HepG2 (cell line): ENCODE results near the gene ASIC3. TPM values are rescaled to one million over a fixed set of nuclear protein-coding genes. Genes with fewer than 3 reads are reported as not detected.

ENCODE experiments used
- ATAD3A ChIP-seq: sonication (generic); formaldehyde crosslinking; IDR thresholded peaks from 2 replicates; pipeline ENCODE4 v1.4.0; 2020; ENCODE audit warnings: missing genetic modification reagents
- DNMT1 ChIP-seq: sonication (generic); formaldehyde crosslinking; IDR thresholded peaks from 2 replicates; pipeline ENCODE4 v1.5.1; 2020; ENCODE audit warnings: mild to moderate bottlenecking, missing genetic modification reagents
- HNRNPLL ChIP-seq: fragments of 200-400 bp; formaldehyde crosslinking; IDR thresholded peaks from 2 replicates; pipeline ENCODE4 v1.6.1; 2017; ENCODE audit warnings: mild to moderate bottlenecking, low read depth, low read length; ENCODE audit not compliant: poor library complexity, severe bottlenecking
- KLF12 ChIP-seq: sonication (generic); formaldehyde crosslinking; IDR thresholded peaks from 2 replicates; pipeline ENCODE4 v1.4.0; 2020; ENCODE audit warnings: missing genetic modification reagents, borderline replicate concordance
- KLF6 ChIP-seq: IDR thresholded peaks from 2 replicates; pipeline ENCODE4 v1.8.0; 2016; ENCODE audit warnings: missing biosample characterization, missing genetic modification reagents
- MATR3 ChIP-seq: sonication (generic); formaldehyde crosslinking; IDR thresholded peaks from 2 replicates; pipeline ENCODE4 v1.4.0; 2020; ENCODE audit warnings: missing genetic modification reagents
- MLLT10 ChIP-seq: sonication (generic); formaldehyde crosslinking; IDR thresholded peaks from 2 replicates; pipeline ENCODE4 v1.4.0; 2020; ENCODE audit warnings: missing genetic modification reagents
- MTA1 ChIP-seq: sonication (generic); formaldehyde crosslinking; IDR thresholded peaks from 2 replicates; pipeline ENCODE4 v1.4.0; 2020; ENCODE audit warnings: missing genetic modification reagents, mild to moderate bottlenecking, borderline replicate concordance
- MTF2 ChIP-seq: sonication (generic); formaldehyde crosslinking; IDR thresholded peaks from 2 replicates; pipeline ENCODE4 v1.5.0; 2020; ENCODE audit warnings: missing genetic modification reagents, borderline replicate concordance
- NONO ChIP-seq, 2 experiments: fragments of 450-650 bp in 1 of 2; sonication (generic) in 1 of 2; formaldehyde crosslinking in 1 of 2; IDR thresholded peaks in 1 of 2; conservative IDR thresholded peaks in 1 of 2; 2 replicates each; pipeline versions ENCODE4 v1.6.1 to v1.8.0; 2017 to 2022; ENCODE audit warnings: mild to moderate bottlenecking in 1 of 2, missing genetic modification reagents in 1 of 2, moderate library complexity in 1 of 2
- PHF5A ChIP-seq: IDR thresholded peaks from one replicate; pipeline ENCODE4 v1.6.1; 2018; ENCODE audit warnings: low read depth, missing genetic modification reagents; ENCODE audit not compliant: unreplicated experiment
- SIN3B ChIP-seq: fragments of 150-350 bp; IDR thresholded peaks from 2 replicates; pipeline ENCODE4 v1.6.1; 2014; ENCODE audit warnings: low read length
- SOX13 ChIP-seq, 3 experiments: fragments of 450-650 bp in 1 of 3; sonication (generic) in 1 of 3; formaldehyde crosslinking in 1 of 3; IDR thresholded peaks in 2 of 3; conservative IDR thresholded peaks in 1 of 3; 2 replicates each; pipeline versions ENCODE4 v1.5.0 to v1.6.1; 2016 to 2020; ENCODE audit warnings: antibody characterized with exemption in 1 of 3, mild to moderate bottlenecking in 1 of 3, missing compliant biosample characterization in 1 of 3, missing genetic modification reagents in 1 of 3, moderate library complexity in 1 of 3
- SP1 ChIP-seq, 2 experiments: fragments of 450-650 bp in 1 of 2; sonication (generic) in 1 of 2; formaldehyde crosslinking in 1 of 2; IDR thresholded peaks; 2 replicates each; pipeline versions ENCODE4 v1.4.0 to v1.6.1; 2016 to 2020; ENCODE audit warnings: missing genetic modification reagents in 1 of 2
- STAT5B ChIP-seq: sonication (generic); formaldehyde crosslinking; IDR thresholded peaks from 2 replicates; pipeline ENCODE4 v1.4.0; 2020; ENCODE audit warnings: missing genetic modification reagents
- ZC3H4 ChIP-seq: sonication (generic); formaldehyde crosslinking; IDR thresholded peaks from 2 replicates; pipeline ENCODE4 v1.4.0; 2020; ENCODE audit warnings: missing genetic modification reagents, borderline replicate concordance
- ZFY ChIP-seq: sonication (generic); formaldehyde crosslinking; IDR thresholded peaks from 2 replicates; pipeline ENCODE4 v1.4.0; 2020; ENCODE audit warnings: missing genetic modification reagents
- ZNF430 ChIP-seq: sonication (generic); formaldehyde crosslinking; IDR thresholded peaks from 2 replicates; pipeline ENCODE4 v1.9.0; 2021; ENCODE audit warnings: mild to moderate bottlenecking, missing genetic modification reagents
- ZNF777 ChIP-seq: sonication (generic); formaldehyde crosslinking; IDR thresholded peaks from 2 replicates; pipeline ENCODE4 v1.4.0; 2020; ENCODE audit warnings: missing genetic modification reagents
- ZNF780A ChIP-seq: sonication (generic); formaldehyde crosslinking; IDR thresholded peaks from 2 replicates; pipeline ENCODE4 v1.8.0; 2022; ENCODE audit warnings: mild to moderate bottlenecking, missing genetic modification reagents, moderate library complexity
- ZSCAN30 ChIP-seq: sonication (generic); formaldehyde crosslinking; IDR thresholded peaks from 2 replicates; pipeline ENCODE4 v1.5.0; 2020; ENCODE audit warnings: mild to moderate bottlenecking, missing genetic modification reagents
- polyA plus RNA-seq, 8 experiments: library from polyadenylated mRNA; depleted of rRNA in 3 of 8; stranded (reverse) in 7 of 8; unstranded in 1 of 8; fragments of >200 nt; fragmentation: Illumina TruSeq in 4 of 8; extraction: Trizol in 4 of 8; gene quantifications; 2 replicates each; pipeline versions ENCODE4 v1.2.1 to v1.2.3, GENCODE V29; 2011 to 2016; ENCODE audit warnings: low read depth in 4 of 8, missing spikeins in 1 of 8, mixed read lengths in 1 of 8; ENCODE audit not compliant: insufficient read depth in 1 of 8
- total RNA-seq, 5 experiments: library from RNA; depleted of rRNA; stranded (reverse); fragments of >200 nt; fragmentation: Illumina TruSeq; extraction: Trizol; gene quantifications; 2 replicates each; pipeline ENCODE4 v1.2.3, GENCODE V29; 2016; ENCODE audit warnings: low read depth in 1 of 5
- TF ChIP-seq, protein P1 (sequence below): sonication (generic); formaldehyde crosslinking; IDR thresholded peaks from 2 replicates; pipeline ENCODE4 v1.4.0; 2020; ENCODE audit warnings: missing genetic modification reagents
- TF ChIP-seq, protein P2 (sequence below): sonication (generic); formaldehyde crosslinking; IDR thresholded peaks from 2 replicates; pipeline ENCODE4 v1.5.0; 2020; ENCODE audit warnings: missing genetic modification reagents
- TF ChIP-seq, protein P3 (sequence below): sonication (generic); formaldehyde crosslinking; conservative IDR thresholded peaks from 2 replicates; pipeline ENCODE4 v1.8.1; 2023; ENCODE audit warnings: missing genetic modification reagents

The ASIC3 gene
- total and polyA plus RNA-seq, 2 of the 13 experiments (the other 11 are each of a cell fraction or from before 2014, with no cell fraction given) = 0.51 TPM; not detected in 1

DNA sequence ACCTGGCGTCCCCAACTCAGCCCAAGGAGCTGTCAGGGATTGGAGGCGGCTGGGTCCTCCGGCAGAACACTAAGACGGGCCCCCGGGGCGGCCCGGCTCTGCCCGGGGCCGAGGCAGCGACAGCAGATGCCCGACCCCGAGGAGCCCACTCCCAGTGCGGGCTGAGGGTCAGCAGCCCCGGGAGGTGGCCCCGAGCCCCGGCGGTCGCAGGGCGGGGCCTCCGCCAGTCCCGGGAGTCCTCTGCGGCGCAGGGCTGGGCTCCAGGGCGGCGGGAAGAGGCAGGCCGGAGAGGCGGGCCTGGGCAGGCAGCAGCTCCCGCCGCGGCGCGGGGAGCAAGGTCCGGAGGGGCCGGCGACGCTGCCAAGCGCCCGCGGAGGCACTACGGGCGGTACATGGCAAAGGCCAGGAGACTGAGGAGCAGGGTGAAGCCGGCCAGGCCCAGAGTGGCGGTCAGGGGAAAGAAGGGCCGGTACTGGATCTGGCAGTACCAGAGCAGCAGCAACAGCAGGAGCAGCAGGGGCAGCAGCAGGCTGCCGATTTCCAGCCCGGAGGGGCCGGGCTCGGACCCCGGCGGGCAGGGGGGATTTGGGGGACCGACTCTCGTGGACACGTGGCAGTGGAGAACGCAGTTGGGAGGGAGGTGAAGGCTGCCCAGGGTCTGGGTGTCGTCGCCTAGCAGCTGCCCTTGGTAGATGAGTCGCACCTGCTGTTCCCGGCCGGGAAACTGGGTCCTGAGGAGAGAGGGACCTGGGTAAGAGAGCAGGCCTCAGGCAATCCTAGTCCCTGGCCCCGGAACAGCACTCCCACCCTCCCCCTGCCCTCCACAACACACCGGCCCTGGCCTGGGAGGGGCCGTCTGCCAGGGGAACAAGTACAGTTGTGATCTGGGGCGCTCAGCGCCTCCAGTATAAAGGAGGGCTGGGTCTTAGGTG lies 33.1 kb downstream of the ASIC3 start (continued):
- TF ChIP-seq MTA1 (CRISPR knock-in tag) (no peak; the same call in 1 of the 2 replicates), HNRNPLL (no peak), SP1 (IDR thresholded peaks at IDR 0.05) (no peak), SP1 (CRISPR knock-in tag; IDR thresholded peaks at IDR 0.05) (no peak), STAT5B (CRISPR knock-in tag) (no peak), DNMT1 (no peak), MATR3 (CRISPR knock-in tag) (no peak), ZSCAN30 (CRISPR knock-in tag) (no peak), KLF12 (CRISPR knock-in tag) (0 out of 2 replicates have a peak, but pooled peaks have one; percentile 5), ZNF430 (CRISPR knock-in tag) (0 out of 2 replicates have a peak, but pooled peaks have one; percentile 5), KLF6 (CRISPR knock-in tag) (0 out of 2 replicates have a peak, but pooled peaks have one; percentile 1), SOX13 (IDR thresholded peaks at IDR 0.05) (no peak), SOX13 (CRISPR knock-in tag; conservative IDR thresholded peaks at IDR 0.05 in 1 of 2, IDR thresholded peaks at IDR 0.05 in 1 of 2) (no peak), MLLT10 (CRISPR knock-in tag) (no peak), NONO (IDR thresholded peaks at IDR 0.05) (no peak), NONO (CRISPR knock-in tag; conservative IDR thresholded peaks at IDR 0.05) (no peak), MTF2 (CRISPR knock-in tag) (0 out of 2 replicates have a peak, but pooled peaks have one; percentile 62), ZNF777 (no peak; the same call in 1 of the 2 replicates), ZFY (CRISPR knock-in tag) (no peak; the same call in 1 of the 2 replicates), SIN3B (no peak), ZNF780A (CRISPR knock-in tag) (no peak), PHF5A (CRISPR knock-in tag) (no peak), ATAD3A (no peak), ZC3H4 (CRISPR knock-in tag) (no peak)
- TF ChIP-seq, protein P1, sequence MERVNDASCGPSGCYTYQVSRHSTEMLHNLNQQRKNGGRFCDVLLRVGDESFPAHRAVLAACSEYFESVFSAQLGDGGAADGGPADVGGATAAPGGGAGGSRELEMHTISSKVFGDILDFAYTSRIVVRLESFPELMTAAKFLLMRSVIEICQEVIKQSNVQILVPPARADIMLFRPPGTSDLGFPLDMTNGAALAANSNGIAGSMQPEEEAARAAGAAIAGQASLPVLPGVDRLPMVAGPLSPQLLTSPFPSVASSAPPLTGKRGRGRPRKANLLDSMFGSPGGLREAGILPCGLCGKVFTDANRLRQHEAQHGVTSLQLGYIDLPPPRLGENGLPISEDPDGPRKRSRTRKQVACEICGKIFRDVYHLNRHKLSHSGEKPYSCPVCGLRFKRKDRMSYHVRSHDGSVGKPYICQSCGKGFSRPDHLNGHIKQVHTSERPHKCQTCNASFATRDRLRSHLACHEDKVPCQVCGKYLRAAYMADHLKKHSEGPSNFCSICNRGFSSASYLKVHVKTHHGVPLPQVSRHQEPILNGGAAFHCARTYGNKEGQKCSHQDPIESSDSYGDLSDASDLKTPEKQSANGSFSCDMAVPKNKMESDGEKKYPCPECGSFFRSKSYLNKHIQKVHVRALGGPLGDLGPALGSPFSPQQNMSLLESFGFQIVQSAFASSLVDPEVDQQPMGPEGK (CRISPR knock-in tag) = 0 out of 2 replicates have a peak, but pooled peaks have one; percentile 19
- TF ChIP-seq, protein P2, sequence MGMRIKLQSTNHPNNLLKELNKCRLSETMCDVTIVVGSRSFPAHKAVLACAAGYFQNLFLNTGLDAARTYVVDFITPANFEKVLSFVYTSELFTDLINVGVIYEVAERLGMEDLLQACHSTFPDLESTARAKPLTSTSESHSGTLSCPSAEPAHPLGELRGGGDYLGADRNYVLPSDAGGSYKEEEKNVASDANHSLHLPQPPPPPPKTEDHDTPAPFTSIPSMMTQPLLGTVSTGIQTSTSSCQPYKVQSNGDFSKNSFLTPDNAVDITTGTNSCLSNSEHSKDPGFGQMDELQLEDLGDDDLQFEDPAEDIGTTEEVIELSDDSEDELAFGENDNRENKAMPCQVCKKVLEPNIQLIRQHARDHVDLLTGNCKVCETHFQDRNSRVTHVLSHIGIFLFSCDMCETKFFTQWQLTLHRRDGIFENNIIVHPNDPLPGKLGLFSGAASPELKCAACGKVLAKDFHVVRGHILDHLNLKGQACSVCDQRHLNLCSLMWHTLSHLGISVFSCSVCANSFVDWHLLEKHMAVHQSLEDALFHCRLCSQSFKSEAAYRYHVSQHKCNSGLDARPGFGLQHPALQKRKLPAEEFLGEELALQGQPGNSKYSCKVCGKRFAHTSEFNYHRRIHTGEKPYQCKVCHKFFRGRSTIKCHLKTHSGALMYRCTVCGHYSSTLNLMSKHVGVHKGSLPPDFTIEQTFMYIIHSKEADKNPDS = no peak
- TF ChIP-seq, protein P3, sequence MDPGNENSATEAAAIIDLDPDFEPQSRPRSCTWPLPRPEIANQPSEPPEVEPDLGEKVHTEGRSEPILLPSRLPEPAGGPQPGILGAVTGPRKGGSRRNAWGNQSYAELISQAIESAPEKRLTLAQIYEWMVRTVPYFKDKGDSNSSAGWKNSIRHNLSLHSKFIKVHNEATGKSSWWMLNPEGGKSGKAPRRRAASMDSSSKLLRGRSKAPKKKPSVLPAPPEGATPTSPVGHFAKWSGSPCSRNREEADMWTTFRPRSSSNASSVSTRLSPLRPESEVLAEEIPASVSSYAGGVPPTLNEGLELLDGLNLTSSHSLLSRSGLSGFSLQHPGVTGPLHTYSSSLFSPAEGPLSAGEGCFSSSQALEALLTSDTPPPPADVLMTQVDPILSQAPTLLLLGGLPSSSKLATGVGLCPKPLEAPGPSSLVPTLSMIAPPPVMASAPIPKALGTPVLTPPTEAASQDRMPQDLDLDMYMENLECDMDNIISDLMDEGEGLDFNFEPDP (CRISPR knock-in tag) = no peak
